Activated CD4-positive, alpha-beta T cell treated with anti-CD3 and anti-CD28 coated beads for 1 hour (primary cell): ENCODE data around the gene CYP2U1.
"Not testable (repeated sequence)": the region's sequence is repeated elsewhere in the genome, so short reads cannot be mapped to it uniquely, and the experiment has no call there.

Experiments used
- DNase-seq: peaks from one replicate; pipeline ENCODE4 v3.0.0-alpha.2; 2020

The CYP2U1 gene

DNA sequence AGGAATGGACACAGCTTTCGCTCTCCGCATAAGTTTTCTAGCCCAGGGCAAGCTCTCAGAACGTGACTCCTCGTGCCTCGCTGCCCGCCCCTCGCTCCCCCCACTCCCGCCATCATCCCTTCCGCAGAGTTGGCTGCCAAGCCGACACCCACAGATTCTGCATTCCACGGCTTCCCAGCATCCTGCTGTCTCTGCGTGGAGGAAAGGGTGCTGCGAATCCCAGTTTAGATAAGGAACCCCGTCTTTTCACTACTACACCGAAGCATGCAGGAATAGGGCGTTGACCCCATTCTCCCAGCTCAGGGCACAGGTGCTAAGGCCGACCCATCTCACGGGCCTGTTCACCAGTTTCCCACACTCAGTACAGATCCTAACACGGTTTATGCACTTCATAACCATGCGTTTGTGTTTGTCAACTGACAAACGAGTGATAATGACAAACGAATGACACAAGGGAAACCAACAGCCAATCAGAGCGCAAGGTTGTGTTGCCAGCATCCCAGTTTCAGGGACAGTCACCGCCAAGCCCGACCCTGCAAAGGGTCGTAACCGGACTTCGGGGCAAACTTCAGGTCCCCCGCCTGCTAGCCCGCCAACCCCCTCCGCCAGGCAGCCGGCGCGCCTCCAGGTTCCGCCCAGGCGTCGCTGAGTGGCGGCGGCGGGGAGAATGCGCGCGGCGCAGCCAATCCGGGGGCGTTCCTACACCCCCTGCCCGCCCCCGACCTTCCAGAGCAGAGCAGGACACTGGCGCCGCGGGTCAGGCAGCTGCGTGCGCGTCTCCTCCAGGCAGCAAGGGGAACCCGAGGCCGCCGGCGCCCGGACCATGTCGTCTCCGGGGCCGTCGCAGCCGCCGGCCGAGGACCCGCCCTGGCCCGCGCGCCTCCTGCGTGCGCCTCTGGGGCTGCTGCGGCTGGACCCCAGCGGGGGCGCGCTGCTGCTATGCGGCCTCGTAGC lies at the start of gene CYP2U1:
Gene CYP2U1, plus strand, starts transcription at position 729 of the 954 bp plus-strand sequence. Its CDS starts 95 bp downstream, at position 824.
- DNase-seq, result peak; percentile 70

DNA sequence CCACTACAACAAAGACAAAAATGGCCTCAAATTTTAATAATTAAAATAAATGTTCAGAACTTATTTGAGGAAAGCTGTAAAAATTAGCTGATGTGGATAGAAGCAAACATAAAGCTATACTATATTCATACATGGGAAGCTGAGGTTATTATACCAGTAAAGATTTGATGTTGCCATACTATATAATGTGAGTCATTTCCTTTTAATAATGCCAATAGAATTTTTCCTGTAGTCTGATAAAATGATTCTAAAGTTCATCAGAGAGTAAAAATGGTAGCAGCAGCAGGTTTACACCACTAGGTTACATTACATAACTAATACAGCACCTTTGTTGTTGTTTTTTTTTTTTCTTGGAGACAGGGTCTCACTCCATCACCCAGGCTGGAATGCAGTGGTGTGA lies 45.5 kb upstream of the CYP2U1 start:
- no peak for DNase-seq

DNA sequence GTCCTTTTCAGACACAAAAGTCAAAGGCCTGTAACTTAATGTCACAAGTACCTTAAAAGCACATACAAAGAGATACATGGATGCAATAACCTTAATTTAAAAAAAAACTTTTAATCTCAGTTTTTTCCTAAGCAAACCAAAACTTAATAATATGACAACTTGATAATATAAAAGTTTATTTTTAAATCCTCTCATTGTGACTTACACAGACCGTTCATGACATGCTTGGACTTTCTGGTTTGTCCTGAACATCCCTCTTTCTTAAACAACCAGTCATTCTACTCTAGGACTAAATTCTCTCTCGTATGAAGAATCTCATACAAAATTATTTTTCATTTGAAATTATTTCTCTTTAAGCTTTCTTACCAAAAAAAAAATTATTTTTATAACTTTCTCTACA lies 43.1 kb upstream of the CYP2U1 start:
- no peak for DNase-seq

DNA sequence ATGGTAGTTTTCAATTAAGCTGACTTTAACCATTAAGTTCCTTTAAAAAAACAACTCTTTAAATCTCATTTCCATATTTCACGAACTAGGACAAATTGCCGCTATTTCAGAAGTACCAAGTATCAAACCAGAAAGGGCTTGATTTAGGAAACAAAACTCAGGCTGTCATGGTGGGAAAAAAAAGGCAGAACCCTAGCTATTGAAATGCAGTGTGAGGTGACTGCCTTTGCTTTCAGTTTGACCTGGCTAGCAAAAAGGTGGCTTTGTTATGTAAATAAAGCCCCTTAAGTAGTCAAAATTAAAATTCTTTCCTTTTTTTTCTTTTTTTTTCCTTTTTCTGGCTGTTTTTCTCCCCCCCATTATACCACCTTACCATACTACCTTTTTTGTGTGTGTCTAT lies 40.6 kb upstream of the CYP2U1 start:
- DNase-seq, result no peak

DNA sequence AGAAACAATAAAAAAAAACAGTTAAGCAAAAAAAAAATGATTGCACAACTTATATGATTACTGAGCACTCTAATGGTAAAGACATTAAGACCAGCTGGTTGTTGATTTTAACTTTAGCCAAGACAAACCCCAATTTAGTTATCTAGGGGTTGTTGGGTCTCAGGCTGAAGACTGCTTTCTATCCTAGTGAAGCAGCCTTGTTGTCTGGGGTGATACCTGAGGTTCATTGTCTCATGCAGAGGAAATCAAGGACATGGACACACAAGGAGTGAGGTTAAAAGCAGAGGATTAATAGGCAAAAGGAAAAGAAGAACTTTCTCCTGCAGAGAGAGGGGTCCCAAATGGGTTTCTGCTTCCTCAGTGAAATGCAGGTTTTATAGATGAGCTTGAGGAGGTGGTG lies 40.0 kb upstream of the CYP2U1 start:
- no peak for DNase-seq

DNA sequence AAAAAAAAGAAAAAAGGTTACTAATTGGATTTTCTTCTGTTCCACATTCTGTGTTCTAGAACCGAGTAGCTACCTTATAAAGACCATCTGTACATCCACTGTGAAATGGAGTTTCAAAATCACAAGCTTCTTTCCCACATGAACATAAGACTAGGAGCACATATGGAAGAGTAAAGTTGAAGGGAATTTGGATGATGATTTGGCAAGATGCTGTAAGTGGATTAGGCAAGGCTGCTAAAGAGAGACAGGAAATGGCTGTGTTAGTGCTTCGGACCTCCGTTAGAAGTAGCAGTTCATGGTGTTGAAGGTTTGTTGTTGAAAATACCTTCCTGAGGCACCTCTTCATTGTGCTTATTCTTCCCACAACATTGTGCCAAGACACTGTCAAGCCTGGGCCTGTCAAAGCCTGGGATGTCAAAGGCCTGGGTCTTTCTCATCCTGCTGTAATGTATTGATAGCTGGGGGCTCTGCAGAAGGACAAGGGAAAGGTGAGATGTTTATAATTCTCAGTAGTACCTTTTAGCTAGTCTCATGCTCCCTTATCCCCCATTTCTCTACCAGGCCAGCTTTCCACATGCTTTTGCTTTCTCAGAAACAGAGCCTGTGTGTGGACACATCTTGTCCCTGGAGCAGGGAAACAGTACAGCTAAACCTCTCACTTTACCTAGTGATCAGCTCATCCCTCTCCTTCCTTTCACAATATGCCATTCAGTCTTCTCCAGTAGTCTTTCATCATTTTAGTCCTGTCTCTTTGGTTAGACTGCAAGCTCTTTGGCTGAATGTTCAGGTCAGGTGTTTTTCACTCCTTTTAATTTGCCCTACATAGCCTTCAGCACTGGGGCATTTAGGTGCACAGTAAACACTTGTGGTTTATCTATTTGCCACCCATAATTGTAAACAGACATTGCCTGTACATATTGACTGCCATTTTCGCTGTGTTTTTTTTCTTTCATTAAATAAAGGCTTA lies 37.9 kb upstream of the CYP2U1 start:
- no peak for DNase-seq

DNA sequence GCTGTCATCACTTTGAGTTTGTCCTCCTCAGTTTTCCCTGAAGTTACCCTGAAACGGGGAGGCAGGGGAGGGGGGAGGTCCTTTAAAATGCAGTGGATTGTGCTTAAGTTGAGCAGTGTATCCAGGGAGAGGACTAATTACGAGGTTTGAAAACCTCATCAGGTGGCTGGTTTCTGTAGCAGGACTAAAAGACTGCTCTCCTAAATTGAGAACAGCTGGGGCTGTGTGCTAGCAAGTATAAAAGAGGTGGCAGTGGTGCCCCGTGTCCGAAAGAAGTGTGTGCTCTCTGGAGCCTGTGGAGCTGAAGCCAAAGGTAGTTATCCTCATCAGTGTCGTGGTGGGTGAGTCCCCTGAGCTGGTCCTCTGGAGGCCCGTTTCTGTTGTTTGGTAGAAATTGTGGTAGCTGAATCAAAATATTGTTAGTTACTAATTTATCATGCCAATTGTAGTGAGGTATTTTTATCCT lies 37.2 kb upstream of the CYP2U1 start:
- DNase-seq, result no peak

DNA sequence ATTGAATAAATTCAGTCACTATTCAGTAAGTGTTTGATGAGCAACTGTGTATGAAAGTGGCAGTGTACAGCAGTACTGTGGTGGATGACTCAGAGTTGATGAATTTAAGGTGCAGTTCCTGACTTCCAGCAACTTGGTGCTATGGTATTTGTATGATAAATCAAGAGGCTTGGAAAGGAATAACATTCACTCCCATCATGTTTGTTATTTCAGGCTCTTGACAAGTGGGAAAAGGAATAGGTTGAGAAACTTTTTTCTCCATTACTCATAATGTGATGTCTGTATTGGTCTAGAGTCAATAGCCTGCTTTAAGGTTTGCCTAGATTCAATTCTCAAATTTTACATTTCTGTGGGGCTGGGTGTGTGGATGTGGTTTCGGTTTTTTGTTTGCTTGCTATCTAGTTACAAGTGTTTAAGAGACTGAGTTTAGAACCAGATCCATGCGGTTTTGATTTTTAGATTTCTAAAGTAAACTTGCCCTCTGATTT lies 35.1 kb upstream of the CYP2U1 start:
- DNase-seq, result no peak

DNA sequence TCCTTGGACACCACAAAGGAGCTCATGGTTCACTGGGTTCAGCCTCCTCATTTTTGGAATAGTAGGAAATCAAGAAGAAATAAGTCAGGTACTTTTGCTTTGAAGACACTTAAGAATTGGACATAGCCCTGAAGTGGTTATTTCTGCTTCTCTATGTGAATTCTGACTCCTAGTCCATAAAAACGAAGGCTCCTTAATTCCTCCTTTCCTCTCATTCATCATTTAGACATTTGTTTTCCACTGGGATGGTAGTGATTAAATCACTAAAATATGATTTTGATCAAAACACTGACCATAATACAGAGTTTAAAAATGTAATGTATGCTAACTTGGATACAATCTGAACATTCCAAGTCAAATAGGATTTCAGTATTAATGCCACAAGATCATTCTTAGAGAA lies 34.7 kb upstream of the CYP2U1 start:
- no peak for DNase-seq

DNA sequence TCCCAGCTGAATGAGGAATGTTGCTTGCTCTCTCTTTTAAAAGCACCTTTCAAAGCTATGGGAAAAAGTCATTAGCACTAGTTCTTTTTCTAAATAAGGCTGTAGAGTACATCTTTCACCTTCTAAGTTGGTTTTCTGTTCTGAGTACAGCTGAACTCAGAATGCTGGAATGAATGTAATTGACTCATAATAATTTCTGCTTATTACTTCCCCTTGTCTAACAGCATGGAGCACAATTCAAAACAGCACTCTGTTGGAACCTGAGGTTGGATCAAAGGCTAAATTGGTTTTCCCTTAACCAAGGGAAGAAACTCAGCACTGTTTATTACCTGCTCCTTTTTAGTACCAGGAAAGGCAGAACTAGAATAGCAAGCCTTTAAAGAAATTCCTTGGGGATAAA lies 33.5 kb upstream of the CYP2U1 start:
- no peak for DNase-seq

DNA sequence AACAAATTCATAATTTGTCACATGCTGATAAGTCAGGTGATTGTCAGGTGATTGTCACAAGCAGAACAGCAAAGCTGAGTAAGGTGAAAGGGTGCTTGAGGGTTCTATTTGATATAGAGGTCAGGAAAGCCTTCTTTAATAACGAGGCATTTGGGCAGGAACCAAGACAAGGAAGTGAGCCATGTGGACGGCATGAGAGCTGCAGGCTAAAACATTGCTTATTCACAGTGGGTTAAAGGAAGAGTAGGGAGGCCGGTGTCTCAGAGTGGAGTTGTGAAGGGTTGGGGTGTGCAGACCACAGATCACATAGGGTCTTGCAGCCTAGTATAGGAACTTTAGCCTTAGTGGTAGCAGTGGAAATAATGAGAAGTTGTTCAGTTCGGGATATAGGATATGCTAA lies 31.3 kb upstream of the CYP2U1 start:
- DNase-seq, result no peak

DNA sequence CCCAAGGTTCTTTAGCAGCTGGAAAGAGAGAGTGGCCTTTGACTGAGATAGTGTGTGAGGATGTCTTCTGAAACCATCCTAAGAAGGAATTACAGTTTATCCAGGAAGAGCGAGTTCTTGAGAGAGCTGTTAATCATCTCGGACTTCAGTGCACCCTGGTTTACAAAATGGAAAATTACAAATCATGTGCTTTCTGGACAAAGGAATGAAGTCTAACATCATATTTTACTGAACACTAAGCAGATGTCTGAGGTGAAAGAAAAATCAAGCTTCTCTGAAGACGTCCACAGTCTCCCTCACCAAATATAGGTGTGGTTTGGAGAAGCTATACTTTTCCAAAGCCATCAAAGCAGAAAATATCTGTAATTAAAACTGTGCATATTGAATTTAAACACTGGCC lies 30.8 kb upstream of the CYP2U1 start:
- no peak for DNase-seq

DNA sequence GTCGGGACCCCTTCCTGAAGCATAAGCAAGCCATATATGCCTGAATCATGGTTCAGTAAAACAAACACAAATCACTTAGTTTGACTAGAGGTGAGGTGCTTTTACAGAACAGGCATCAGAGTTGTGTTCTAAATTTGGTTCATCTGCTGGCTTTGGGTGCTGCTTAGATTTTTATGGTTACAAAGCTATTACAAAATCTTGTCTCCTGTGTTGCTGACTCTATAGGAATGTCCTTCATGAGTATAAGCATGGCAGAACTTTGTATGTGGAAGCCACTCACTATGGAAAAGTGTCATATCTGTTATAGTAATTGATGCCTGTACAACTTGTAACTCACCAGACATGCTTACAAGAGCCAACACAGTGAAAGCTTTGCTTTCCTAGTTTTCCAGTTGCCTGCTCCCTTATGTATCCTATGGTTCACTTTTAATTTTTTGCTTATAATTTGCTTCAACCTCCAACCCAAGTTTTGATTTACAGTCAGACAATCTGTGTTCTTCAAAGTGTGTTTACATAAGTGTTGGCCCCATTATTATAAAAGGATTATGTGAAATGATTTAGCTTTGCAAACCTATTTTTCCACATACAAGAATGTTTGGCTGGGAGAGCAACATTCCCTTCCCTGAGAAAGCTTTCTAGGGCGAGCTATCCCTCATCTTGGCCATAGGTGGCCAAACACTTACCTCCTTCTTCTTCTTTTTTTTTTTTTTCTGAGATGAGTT lies 30.0 kb upstream of the CYP2U1 start:
- DNase-seq, result no peak

DNA sequence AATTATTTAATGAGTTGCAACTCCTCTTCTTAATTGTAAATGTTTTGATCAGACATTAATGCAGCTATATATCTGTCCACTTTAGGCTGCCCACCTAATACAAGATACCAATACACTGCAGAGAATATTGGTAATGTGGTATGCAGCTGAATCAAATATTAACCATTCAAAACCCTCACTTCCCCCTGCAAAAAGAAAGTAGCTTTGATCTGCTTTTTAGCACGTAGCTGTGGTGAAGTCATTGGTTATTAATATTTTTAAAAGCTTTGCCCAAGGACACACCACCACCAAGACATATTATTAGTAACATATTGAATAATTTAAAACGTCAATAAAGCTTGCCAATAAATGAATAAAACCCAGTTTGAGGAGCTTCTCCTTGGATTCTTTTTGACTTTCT lies 28.6 kb upstream of the CYP2U1 start:
- DNase-seq, result no peak

DNA sequence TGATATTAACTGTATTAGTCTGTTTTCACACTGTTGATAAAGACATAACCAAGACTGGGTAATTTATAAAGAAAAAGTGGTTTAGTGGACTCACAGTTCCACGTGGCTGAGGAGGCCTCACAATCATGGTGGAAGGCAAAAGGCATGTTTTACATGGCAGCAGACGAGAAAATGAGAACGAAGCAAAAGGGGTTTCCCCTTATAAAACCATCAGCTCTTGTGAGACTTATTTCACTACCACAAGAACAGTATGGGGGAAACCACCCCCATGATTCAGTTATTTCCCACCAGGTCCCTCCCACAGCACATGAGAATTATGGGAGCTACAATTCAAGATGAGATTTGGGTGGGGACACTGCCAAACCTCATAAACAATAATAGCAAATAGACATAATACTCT lies 26.3 kb upstream of the CYP2U1 start:
- not testable (repeated sequence) for DNase-seq

DNA sequence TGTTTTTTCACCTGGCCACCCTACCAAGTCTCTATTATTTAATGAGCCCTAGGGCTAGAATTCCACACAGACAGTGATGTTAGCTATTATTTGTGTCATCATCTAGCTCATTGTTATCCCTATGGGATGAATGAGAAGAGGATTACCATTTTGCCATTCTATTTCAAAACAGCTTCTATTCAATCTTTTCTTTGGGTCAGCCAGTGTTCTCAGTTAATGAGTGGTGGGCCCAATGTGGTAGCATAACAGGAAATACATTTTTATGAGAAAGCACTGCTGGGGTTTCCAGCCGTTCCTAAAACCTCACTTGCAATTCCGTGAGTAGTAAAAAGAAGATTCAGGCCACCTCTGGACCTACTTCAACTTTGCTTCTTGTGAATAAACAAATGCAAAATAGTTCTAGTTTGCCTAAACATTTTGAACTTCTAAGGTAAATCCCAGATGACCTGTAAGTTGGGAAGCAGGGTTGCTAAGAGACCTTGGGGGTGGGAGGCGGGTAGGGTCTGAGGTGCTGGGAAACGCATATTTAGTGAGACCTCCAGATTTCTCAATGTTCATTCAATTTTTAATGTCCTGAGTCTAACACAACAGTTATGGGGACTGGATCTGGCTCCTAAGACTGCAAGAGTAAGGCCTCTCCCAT lies 24.8 kb upstream of the CYP2U1 start:
- DNase-seq, result no peak

DNA sequence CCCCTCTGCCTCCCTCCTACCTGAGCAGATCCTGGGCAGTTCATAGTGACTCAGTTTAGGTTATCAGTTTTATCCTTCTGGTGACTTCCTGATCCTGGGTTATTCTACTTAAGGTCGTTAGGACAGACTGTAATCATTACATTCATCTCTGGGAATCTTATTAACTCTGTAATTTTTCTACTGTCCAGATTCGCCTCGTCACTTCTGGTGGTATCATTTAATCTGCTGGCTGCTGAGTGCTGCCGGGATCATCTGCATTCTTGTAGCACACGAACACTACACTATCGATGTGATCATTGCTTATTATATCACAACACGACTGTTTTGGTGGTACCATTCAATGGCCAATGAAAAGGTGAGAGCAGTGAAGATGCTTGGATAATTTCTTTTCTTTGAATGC lies 23.0 kb upstream of the CYP2U1 start:
- no peak for DNase-seq

DNA sequence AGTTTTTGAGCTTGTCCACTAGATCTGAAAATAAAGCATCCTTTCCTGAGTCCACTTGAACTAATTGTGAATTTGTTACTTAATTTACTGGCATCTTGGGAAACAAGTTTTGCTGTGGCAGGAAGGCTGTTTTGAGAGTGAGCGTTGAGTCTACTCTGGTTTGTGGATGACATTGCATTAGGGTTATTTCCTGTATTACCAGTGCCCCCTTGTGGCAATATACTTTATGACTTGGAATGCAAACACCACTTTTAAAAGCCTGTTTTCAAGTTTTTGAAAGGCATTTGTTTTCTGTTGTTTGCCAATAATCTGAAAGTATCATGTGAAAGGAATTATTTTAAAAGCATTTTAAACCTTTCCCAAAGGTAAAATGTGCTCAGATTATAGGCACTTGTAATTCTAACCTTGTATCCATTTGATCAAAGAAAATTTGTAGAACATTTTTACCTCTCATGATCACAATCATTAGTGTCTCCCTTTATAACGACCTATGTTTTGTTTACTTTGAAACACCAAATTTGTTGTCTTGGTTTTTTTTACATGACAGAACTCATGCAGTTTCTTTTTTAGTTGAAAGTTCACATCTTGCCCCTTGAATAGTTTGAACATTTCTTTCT lies 18.0 kb upstream of the CYP2U1 start:
- no peak for DNase-seq

DNA sequence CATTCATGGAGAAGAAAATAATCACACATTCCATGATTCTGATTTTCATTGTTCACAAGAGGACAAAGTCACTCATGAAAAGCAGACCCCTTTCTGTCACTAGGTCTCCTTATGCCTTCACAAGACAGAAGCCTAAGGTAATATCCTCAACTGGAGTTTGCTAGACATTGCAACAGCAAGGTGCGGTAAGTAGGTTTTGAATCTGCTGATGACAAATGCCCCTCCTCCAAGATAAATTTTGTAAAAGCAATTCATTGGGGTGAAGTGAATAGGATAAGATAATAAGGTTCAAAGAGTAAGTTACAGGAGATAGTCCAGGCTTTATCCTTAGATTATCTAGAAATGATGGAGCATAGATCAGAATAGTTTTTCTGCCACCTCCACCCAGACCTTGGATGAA lies 16.1 kb upstream of the CYP2U1 start:
- DNase-seq, result no peak

DNA sequence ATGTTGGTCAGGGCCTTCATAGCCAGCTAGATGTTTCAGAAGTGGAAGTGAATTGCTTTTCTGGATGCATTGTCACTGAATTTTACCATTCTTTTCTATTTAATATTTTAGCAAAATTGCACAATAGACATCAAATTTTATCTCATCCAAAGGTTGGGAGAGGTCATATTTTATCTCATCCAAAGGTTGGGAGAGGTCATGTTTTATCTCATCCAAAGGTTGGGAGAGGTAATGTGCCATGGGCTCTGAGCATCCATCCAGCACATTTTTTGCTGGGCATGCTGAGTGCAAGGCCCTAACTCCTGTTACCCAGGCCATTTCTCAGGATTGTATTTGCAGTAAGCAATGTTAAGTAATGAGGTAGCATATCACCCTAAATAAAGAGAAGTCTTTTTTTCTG lies 14.7 kb upstream of the CYP2U1 start:
- DNase-seq, result no peak

DNA sequence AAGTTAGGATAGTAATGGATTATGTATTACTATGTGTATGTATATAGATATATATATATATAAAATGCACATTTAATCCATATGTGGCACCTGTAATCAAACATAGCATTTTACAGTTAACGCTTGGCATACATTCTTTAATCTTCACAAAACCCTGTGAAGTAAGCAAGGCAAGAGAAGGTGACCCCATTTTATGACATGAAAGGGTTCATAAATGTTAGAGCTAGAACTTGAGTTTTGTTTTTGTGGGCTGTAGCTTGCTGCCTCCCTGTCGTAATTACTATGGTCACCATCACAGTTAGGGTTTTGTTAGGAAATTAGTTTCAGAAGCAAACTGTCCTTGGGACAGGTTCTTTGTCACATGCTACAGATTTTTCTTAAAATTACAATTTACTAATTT lies 13.8 kb upstream of the CYP2U1 start:
- no peak for DNase-seq
